ENCODE measurements around the gene TBC1D5.
"Not testable (repeated sequence)": the region's sequence is repeated elsewhere in the genome, so short reads cannot be mapped to it uniquely, and the experiment has no call there.

TBC1D5 gene, protein sequence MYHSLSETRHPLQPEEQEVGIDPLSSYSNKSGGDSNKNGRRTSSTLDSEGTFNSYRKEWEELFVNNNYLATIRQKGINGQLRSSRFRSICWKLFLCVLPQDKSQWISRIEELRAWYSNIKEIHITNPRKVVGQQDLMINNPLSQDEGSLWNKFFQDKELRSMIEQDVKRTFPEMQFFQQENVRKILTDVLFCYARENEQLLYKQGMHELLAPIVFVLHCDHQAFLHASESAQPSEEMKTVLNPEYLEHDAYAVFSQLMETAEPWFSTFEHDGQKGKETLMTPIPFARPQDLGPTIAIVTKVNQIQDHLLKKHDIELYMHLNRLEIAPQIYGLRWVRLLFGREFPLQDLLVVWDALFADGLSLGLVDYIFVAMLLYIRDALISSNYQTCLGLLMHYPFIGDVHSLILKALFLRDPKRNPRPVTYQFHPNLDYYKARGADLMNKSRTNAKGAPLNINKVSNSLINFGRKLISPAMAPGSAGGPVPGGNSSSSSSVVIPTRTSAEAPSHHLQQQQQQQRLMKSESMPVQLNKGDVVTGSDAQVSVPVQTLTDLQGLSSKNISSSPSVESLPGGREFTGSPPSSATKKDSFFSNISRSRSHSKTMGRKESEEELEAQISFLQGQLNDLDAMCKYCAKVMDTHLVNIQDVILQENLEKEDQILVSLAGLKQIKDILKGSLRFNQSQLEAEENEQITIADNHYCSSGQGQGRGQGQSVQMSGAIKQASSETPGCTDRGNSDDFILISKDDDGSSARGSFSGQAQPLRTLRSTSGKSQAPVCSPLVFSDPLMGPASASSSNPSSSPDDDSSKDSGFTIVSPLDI

GRCh38 chr3:17742102-17742879, at the start of gene TBC1D5:
Gene TBC1D5, minus strand, starts transcription at chr3:17742631. Its CDS starts 234,061 bp downstream, at chr3:17508570.
- peak; percentile 97 to 98 for DNase-seq

GRCh38 chr3:17783426-17783825, 41.0 kb upstream of the TBC1D5 start:
- no peak for DNase-seq

DNA sequence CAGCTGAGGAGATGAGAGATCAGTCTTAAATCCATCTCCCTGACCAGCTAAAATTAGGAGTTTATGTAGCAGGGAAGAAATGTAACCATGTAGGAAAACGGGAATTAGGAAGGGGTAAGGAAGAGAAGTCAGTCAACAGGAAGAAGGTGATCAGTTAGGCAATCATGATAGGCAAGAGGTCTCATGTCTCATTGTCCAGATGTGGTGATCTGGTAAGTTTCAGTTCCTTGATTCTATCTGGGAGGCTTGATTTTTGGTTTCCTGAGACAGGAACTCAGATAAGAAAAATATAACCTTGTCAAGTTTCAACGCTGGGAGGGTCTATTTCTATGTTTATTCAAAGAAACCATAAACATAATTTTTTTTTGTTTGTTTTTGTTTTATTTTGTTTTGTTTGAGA, 40.3 kb upstream of the TBC1D5 start:
- no peak for DNase-seq

GRCh38 chr3:17780369-17780768, 37.9 kb upstream of the TBC1D5 start:
- DNase-seq, result not testable (repeated sequence)

DNA sequence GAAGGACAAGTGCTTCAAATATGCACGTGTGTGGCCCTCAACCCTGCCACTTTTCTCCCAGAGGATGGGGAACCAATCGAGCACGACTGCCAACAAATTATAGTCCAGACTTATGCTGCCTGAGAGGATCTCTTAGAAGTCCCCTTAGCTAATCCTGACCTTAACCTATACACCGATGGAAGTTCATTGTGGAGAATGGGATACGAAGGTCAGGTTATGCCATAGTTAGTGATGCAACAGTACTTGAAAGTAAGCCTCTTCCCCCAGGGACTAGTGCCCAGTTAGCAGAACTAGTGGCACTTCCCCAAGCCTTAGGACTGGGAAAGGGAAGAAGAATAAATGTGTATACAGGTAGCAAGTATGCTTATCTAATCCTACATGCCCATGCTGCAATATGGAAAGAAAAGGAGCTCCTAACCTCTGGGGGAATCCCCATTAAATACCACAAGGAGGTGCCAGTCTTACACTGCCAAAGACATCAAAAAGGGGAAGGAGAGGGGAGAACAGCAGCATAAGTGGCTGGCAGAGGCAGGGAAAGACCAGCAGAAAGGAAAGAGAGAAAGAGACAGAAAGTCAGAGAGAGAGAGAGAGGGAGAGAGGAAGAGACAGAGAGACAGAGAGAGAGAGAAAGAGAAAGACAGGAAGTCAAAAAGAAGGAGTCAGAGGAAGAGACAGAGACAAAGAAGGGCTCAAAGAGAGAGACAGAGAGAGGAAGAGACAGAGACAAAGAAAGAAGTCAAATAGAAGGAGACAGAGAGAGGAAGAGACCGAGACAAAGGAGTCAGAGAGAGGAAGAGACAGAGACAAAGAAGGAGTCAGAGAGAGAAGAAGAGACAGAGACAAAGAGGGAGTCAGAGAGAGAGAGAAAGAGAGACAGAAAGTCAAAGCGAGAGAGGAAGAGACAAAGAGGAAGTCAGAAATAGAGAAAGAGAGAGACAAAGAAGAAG, 37.1 kb upstream of the TBC1D5 start:
- DNase-seq, result not testable (repeated sequence)

GRCh38 chr3:17777326-17777725, 34.9 kb upstream of the TBC1D5 start:
- not testable (repeated sequence) for DNase-seq

DNA sequence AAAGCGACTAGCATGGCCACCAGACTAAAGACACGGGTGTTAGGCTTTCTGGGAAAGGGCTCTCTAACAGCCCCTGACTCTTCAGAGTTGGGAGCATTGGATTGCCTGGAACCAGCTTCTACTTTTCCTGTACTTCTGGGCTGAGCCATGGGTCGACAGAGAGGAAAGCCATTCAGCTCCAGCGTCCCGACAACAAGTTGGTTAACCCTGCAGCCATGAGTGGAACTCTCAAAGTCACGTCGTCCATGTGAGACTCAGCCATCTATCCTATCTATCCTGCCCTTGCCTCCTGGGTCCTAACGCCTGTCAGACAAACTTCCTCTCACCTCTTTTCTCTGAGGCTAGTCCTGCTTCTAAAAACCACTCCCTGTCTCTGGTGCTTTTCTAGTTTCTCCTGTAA, 32.6 kb upstream of the TBC1D5 start:
- DNase-seq, result no peak

- DNase-seq, result not testable (repeated sequence)
Measured at GRCh38 chr3:17774180-17774910, 31.9 kb upstream of the TBC1D5 start.

- no peak for DNase-seq
Measured at GRCh38 chr3:17772556-17772955, 30.1 kb upstream of the TBC1D5 start.

- DNase-seq, result no peak
Measured at GRCh38 chr3:17771177-17772017, 29.0 kb upstream of the TBC1D5 start.

GRCh38 chr3:17770682-17771081, 28.3 kb upstream of the TBC1D5 start:
- DNase-seq, result no peak

DNA sequence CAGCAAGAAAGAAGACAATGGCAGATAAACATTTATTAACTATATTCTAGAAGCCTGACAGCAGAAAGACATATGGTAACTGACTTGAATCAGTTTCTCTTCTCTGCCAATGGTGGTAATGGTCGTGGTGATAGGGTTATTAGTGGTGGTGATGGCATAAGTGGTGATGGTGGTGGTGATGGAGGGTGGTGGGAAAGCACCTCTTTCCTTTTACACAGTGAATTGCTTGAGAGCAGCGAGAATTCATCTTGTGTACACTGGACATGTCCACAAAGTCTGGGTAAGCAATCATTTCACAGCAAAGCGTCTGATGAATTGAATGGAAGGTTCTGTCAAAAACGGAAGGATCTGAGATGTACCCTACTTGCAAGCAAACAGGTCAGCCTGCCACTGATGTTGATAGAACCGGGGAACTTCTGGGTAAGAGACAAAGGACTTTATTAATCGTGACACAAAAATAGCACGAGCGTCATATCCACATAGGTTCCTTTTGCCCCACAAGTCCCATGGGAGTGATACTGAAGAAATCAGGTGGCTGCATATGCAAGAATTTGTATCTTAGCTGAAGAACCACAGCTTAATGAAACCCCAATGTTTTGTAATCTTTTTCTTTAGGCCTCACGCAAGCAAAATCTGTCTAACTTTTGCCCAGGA, 23.5 kb upstream of the TBC1D5 start:
- DNase-seq, result no peak

GRCh38 chr3:17761563-17761962, 19.1 kb upstream of the TBC1D5 start:
- no peak for DNase-seq

- no peak for DNase-seq
Measured at GRCh38 chr3:17759901-17760300, 17.5 kb upstream of the TBC1D5 start.

DNA sequence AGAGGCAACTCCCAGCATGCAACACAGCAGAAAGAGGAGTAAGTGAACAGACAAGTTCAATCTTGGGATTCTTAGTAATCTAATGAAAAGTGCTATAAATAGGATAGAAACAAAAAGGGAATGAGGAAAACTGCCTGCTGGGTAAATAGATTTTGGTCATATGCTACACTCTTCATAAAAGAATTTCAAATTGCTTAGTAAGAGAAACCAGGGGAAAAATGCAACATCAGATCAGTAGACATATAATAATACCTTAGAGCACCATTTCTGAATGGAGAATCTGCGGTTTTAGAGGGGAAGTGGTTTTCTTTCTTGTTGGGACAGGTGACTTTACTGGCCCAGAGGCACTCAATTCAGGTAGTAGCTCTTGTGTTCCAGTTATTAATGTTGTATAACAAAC, 13.4 kb upstream of the TBC1D5 start:
- DNase-seq, result no peak

GRCh38 chr3:17753632-17753992, 11.2 kb upstream of the TBC1D5 start:
- DNase-seq, result no peak

DNA sequence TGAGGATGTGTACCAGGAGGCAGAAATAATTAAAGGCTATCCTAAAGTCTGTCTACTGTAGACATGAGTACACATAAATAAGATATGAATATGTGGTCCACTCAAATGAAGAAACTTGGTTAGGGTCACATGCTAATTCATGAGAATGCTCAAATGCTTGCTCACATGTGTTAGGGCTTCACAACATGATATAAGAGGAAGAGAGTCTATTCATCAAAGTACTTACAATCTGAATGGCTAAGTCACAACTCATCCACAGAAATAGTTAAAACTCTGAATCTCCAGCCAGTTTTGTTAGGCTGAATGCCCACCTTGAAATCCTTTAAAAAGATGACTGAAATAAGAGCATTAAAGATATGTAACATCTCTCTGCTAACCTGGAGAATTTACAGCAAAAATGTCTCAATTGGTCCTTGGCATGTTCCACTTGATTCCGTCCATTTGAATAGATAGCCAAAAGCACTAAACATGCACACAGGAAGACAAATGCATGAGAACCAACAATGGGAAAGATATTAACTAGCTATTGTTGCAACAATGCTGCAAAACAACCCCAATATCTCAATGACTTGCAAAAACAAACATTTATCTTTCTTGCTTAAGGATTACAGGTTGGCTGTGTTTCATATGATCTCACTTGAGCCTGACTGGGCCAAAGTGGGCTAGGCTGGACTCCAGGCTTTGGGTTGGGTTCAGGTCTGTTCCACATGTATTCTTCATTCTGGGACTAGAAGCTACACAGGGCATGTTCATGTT, 10.6 kb upstream of the TBC1D5 start:
- DNase-seq, result no peak

GRCh38 chr3:17752436-17752835, 10.0 kb upstream of the TBC1D5 start:
- no peak for DNase-seq

- DNase-seq, result no peak
Measured at GRCh38 chr3:17749705-17750293, 7.4 kb upstream of the TBC1D5 start.
